Measurements from ENCODE around the gene R3HDM4.

The R3HDM4 gene

DNA sequence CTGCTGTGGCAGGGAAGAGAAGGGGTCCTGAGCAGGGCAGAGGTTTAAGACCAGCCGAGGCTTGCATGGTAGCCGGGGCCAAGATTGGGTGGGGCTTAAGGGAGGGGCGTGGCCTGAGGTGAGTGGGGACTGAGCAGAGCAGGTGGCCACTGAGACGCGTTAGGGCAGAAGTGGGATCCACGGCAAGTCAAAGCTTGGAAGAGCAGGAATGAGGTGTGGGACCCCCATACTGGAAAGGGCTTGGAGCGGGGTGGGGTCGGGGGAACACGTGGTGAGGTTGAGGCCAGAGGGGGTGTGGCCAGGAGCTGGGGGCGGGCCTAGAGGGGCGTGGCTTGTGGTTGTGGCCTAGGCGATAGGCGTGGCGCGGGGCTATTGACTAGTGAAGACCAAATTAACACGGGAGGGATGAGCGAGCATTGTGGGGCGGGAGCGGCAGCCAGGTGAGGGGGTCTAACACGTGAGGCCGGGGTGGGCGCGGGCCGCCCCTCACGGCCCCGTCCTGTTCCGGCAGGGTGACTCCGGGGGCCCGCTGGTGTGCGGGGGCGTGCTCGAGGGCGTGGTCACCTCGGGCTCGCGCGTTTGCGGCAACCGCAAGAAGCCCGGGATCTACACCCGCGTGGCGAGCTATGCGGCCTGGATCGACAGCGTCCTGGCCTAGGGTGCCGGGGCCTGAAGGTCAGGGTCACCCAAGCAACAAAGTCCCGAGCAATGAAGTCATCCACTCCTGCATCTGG, 50.3 kb downstream of the R3HDM4 start:
- Histone ChIP-seq H2BK12ac (ENCODE audit: low read length) (peak overlapping the region; percentile 41), H3K4me3 (ENCODE audit: low read length in 2 of 2) (no peak overlapping the region), H3K9ac (ENCODE audit: low read depth, low read length, poor library complexity) (no peak overlapping the region), H2AK5ac (ENCODE audit: low read depth, low read length) (peak overlapping the region; percentile 70), H3K23ac (ENCODE audit: low read depth, low read length, poor library complexity) (peak overlapping the region; percentile 91), H3K4me2 (ENCODE audit: insufficient read depth, low read length, poor library complexity, severe bottlenecking) (peak overlapping the region; percentile 25), H4K91ac (ENCODE audit: low read depth, low read length, poor library complexity) (no peak overlapping the region), H4K8ac (ENCODE audit: low read depth, low read length) (no peak overlapping the region), H2BK5ac (ENCODE audit: low read length) (peak overlapping the region; percentile 66), H3K18ac (ENCODE audit: low read length) (peak overlapping the region; percentile 90), H2BK15ac (ENCODE audit: low read length) (no peak overlapping the region), H3K4ac (ENCODE audit: low read length) (no peak overlapping the region), H3K27ac (replicated peaks; ENCODE audit: low read length) (no peak overlapping the region), H3K79me1 (ENCODE audit: low read depth, low read length) (peaks cover 4% of the 10 kb centered on the region), H3K36me3 (replicated peaks in 1 of 2; ENCODE audit: control insufficient read depth in 2 of 2, insufficient read depth in 2 of 2, low read length in 2 of 2) (peaks cover 0 to 5% of the 10 kb centered on the region in 2 donors), H3K27me3 (ENCODE audit: control insufficient read depth in 3 of 3, insufficient read depth in 3 of 3, low read depth in 1 of 3, low read length in 3 of 3) (peaks cover 18 to 43% (median 19%) of the 10 kb centered on the region in 3 experiments), H2BK120ac (ENCODE audit: low read depth, low read length) (no peak overlapping the region), H3K4me1 (ENCODE audit: control insufficient read depth in 2 of 2, insufficient read depth in 1 of 2, low read depth in 1 of 2, low read length in 2 of 2) (peaks cover 2 to 8% of the 10 kb centered on the region in 2 donors), H2AFZ (ENCODE audit: low read length) (no peak overlapping the region), H3K9me3 (replicated peaks in 1 of 2; ENCODE audit: control insufficient read depth in 2 of 2, insufficient read depth in 1 of 2, low read depth in 1 of 2, low read length in 2 of 2) (peaks cover 0 to 9% of the 10 kb centered on the region in 2 donors), H3K14ac (ENCODE audit: low read length) (no peak overlapping the region)
- WGBS, 2 donors (ENCODE audit: extremely low coverage in 2 of 2, insufficient read length in 2 of 2, insufficient replicate concordance in 1 of 2): no CpG with 5 or more reads among the region's 48 CpGs
- peak; percentile 57 for DNase-seq (ENCODE audit: low spot score)

DNA sequence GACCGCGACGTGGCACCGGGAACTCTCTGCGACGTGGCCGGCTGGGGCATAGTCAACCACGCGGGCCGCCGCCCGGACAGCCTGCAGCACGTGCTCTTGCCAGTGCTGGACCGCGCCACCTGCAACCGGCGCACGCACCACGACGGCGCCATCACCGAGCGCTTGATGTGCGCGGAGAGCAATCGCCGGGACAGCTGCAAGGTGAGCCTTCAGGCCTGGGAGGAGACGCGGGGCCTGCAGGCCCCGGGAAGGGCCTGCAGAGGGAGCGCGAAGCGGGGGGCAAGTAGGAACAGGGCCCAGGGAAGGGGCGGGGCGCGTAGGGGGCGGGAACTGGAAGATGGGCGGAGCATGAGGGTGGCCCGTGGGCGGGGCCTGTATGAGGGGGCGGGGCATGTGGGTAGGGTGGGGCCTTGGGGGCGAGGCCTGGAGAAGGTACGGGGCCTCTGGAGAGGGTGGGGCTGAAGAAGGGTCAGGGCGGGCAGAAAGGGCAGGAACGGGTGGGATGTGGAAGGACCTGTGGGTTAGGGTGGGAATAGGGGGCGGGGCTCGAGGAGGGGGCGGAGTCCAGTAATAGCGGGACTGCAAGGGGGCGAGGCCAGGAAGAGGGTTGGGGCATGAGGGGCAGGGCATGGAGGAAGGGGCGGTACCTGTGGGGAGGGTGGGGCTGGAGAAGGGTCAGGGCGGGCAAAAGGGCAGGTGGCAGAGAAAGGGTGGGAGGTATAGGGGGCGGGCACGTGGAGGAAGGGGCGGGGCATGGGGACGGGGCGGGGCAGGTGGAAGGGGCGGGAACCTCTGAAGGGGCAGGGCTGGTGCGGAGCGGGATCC, 51.1 kb downstream of the R3HDM4 start:
- Histone ChIP-seq H2BK12ac (ENCODE audit: low read length) (no peak overlapping the region), H2BK15ac (ENCODE audit: low read length) (peak overlapping the region; percentile 100), H3K27me3 (ENCODE audit: control insufficient read depth in 3 of 3, insufficient read depth in 3 of 3, low read depth in 1 of 3, low read length in 3 of 3) (peaks cover 18 to 43% (median 19%) of the 10 kb centered on the region in 3 experiments), H3K9ac (ENCODE audit: low read depth, low read length, poor library complexity) (no peak overlapping the region), H3K4me1 (ENCODE audit: control insufficient read depth in 2 of 2, insufficient read depth in 1 of 2, low read depth in 1 of 2, low read length in 2 of 2) (peaks cover 2 to 4% of the 10 kb centered on the region in 2 donors), H3K4me3 (ENCODE audit: low read length in 2 of 2) (peak overlapping the region in 1 of 2 donors; percentile 11), H3K4me2 (ENCODE audit: insufficient read depth, low read length, poor library complexity, severe bottlenecking) (peak overlapping the region; percentile 40), H3K14ac (ENCODE audit: low read length) (peak overlapping the region; percentile 56), H3K79me1 (ENCODE audit: low read depth, low read length) (peaks cover 4% of the 10 kb centered on the region), H2BK5ac (ENCODE audit: low read length) (no peak overlapping the region), H2BK120ac (ENCODE audit: low read depth, low read length) (no peak overlapping the region), H3K27ac (replicated peaks; ENCODE audit: low read length) (no peak overlapping the region), H4K91ac (ENCODE audit: low read depth, low read length, poor library complexity) (no peak overlapping the region), H3K23ac (ENCODE audit: low read depth, low read length, poor library complexity) (peak overlapping the region; percentile 92), H3K4ac (ENCODE audit: low read length) (peak overlapping the region; percentile 89), H3K18ac (ENCODE audit: low read length) (peak overlapping the region; percentile 94), H2AFZ (ENCODE audit: low read length) (peak overlapping the region; percentile 68), H3K9me3 (replicated peaks in 1 of 2; ENCODE audit: control insufficient read depth in 2 of 2, insufficient read depth in 1 of 2, low read depth in 1 of 2, low read length in 2 of 2) (peaks cover 0 to 9% of the 10 kb centered on the region in 2 donors), H2AK5ac (ENCODE audit: low read depth, low read length) (peak overlapping the region; percentile 98), H3K36me3 (replicated peaks in 1 of 2; ENCODE audit: control insufficient read depth in 2 of 2, insufficient read depth in 2 of 2, low read length in 2 of 2) (no peaks in the 10 kb centered on the region), H4K8ac (ENCODE audit: low read depth, low read length) (no peak overlapping the region)
- DNase-seq (ENCODE audit: low spot score): peak; percentile 43
- WGBS, 2 donors (ENCODE audit: extremely low coverage in 2 of 2, insufficient read length in 2 of 2, insufficient replicate concordance in 1 of 2): no CpG with 5 or more reads among the region's 60 CpGs

DNA sequence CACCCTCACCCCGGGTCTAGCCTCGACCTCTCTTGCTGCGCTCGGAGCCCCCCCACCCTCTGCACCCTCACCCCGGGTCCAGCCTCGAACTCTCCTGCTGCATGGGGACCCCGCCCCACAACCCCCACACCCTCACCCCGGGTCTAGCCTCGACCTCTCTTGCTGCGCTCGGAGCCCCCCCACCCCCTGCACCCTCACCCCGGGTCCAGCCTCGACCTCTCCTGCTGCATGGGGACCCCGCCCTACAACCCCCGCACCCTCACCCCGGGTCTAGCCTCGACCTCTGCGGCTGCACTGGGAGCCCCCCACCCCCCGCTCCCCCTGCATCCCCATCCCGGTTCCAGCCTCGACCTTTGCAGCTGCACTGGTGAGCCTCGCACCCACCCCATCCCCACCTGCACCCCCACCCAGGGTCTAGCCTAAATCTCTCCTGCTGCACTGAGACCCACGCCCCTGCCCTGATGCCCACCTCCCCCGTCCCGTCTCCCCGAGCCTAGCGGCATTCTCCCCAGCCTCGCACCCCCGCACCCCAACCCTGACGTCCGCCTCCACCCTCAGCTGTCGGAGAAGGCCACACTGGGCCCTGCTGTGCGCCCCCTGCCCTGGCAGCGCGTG, 51.8 kb downstream of the R3HDM4 start:
- H3K79me1 ChIP-seq (ENCODE audit: low read depth, low read length): peaks cover 4% of the 10 kb centered on the region
- peaks cover 18 to 43% (median 19%) of the 10 kb centered on the region in 3 experiments for H3K27me3 ChIP-seq (ENCODE audit: control insufficient read depth in 3 of 3, insufficient read depth in 3 of 3, low read depth in 1 of 3, low read length in 3 of 3)
- no peaks in the 10 kb centered on the region for H3K36me3 ChIP-seq (replicated peaks in 1 of 2; ENCODE audit: control insufficient read depth in 2 of 2, insufficient read depth in 2 of 2, low read length in 2 of 2)
- peaks cover 2 to 4% of the 10 kb centered on the region in 2 donors for H3K4me1 ChIP-seq (ENCODE audit: control insufficient read depth in 2 of 2, insufficient read depth in 1 of 2, low read depth in 1 of 2, low read length in 2 of 2)
- H3K9ac ChIP-seq (ENCODE audit: low read depth, low read length, poor library complexity): no peak overlapping the region
- peak overlapping the region; percentile 94 for H3K18ac ChIP-seq (ENCODE audit: low read length)
- H3K9me3 ChIP-seq (replicated peaks in 1 of 2; ENCODE audit: control insufficient read depth in 2 of 2, insufficient read depth in 1 of 2, low read depth in 1 of 2, low read length in 2 of 2): peaks cover 0 to 9% of the 10 kb centered on the region in 2 donors
- H2AFZ ChIP-seq (ENCODE audit: low read length): peak overlapping the region; percentile 68
- H3K4me3 ChIP-seq (ENCODE audit: low read length in 2 of 2): peak overlapping the region in 1 of 2 donors; percentile 11
- H2BK120ac ChIP-seq (ENCODE audit: low read depth, low read length): no peak overlapping the region
- peak overlapping the region; percentile 89 for H3K4ac ChIP-seq (ENCODE audit: low read length)
- peak overlapping the region; percentile 92 for H3K23ac ChIP-seq (ENCODE audit: low read depth, low read length, poor library complexity)
- peak overlapping the region; percentile 56 for H3K14ac ChIP-seq (ENCODE audit: low read length)
- peak overlapping the region; percentile 100 for H2BK15ac ChIP-seq (ENCODE audit: low read length)
- H4K91ac ChIP-seq (ENCODE audit: low read depth, low read length, poor library complexity): no peak overlapping the region
- no peak overlapping the region for H2BK12ac ChIP-seq (ENCODE audit: low read length)
- no CpG with 5 or more reads among the region's 35 CpGs for WGBS, 2 donors (ENCODE audit: extremely low coverage in 2 of 2, insufficient read length in 2 of 2, insufficient replicate concordance in 1 of 2)
- H2AK5ac ChIP-seq (ENCODE audit: low read depth, low read length): peak overlapping the region; percentile 98
- no peak for DNase-seq (ENCODE audit: low spot score)
- H3K27ac ChIP-seq (replicated peaks; ENCODE audit: low read length): no peak overlapping the region
- peak overlapping the region; percentile 32 for H3K4me2 ChIP-seq (ENCODE audit: insufficient read depth, low read length, poor library complexity, severe bottlenecking)
- no peak overlapping the region for H2BK5ac ChIP-seq (ENCODE audit: low read length)
- H4K8ac ChIP-seq (ENCODE audit: low read depth, low read length): no peak overlapping the region
